GM21717 (cell line): ENCODE measurements around the gene BNIP1.

Experiments used
- ATAC-seq: cut with Tn5 transposase; IDR thresholded peaks from one replicate; pipeline ENCODE4 v1.9.1; 2021; ENCODE audit warnings: mild to moderate bottlenecking, moderate library complexity; ENCODE audit not compliant: unreplicated experiment

The BNIP1 gene

GRCh38 chr5:173165177-173166016, 21.1 kb downstream of the BNIP1 start:
- ATAC-seq, result no peak

DNA sequence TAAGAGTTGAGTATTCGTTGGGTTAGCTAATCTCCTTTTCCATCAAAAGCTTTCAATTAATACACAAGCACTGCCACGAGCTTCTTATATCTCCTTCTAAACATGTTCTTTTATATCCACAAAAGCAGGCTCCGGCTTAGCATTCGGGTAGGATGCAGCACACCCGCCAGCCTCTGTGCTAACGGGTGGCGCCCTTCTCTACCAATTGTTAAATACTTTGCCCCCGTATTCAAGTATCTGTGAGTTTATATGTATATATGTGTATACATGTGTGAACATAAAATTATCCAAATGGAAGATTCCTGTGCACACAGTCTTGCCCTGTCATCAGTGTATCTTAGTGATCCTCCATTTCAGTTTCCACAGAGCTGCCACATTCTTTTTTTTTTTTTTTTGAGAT, 27.8 kb downstream of the BNIP1 start:
- no peak for ATAC-seq

DNA sequence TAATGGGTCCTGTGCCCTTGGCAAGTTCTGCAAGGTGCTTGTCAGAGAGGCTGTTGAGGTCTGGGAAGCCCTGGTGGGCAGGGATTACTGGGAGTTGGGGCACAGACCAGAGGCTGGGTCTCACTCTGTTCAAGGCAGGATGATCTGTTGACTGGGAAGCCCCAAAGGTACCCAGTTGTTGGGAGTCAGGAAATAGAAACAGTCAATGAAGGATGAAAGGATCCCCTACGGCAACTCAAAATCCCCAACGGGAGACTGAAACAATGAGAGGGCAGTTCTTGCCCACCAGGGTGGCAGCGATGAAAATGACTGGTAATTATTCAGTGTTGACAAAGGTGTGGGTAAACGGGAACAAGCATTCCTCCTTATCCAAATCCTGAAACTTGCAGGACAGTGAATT, 31.2 kb downstream of the BNIP1 start:
- ATAC-seq, result no peak

GRCh38 chr5:173178369-173178910, 34.1 kb downstream of the BNIP1 start:
- ATAC-seq, result no peak

DNA sequence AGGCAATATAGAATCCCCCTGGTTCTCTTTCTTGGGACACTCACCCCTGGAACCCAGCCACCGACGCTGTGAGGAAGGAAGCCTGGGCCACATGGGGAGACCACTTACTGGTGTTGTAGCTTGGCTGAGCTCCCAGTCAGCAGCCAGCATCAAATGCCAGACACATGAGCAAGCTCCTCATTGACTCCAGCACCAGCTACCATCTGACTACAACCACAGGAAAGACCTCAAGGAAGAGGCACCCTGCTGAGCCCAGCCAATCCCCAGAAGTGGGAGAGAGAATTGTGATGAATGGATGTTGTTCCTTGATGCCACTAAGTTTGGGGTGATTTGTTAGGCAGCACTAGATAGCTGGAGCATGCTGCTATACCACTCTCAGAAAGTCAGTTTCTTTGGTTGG, 36.0 kb downstream of the BNIP1 start:
- ATAC-seq, result no peak

DNA sequence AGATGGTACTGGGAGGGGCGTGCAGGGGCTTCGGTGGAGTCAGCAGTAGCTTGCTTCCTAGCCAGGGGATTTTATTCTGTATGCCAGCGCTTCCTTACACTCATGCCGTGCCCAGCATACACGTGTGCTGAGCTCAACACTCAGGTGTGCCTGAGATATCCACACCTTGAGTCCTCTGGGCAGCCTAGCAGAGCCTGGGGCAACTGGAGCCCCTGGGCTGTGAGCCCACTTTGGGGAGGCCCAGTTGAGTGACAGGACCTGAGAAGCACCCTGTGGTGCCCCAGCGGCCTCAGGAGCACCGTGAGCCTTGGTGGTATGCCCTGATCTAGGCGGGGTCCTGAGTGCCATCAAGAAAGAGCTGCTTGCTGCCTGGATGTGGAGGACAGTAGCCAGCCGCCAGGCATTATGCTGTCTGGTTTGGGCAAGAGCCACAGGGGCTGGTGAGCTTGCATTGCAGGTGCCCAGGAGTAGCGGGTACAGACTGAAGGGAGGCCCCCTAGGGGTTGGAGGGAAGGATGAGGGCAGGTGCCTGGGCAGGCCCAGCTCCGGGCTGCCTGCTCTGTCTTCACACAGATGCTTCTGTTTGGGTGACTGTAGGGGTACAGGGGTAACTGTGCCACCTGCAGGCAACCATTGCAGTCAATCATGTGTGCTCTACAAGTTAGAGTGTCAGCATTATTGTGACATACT, 42.9 kb downstream of the BNIP1 start:
- ATAC-seq, result no peak

- no peak for ATAC-seq
These were observed 43.9 kb downstream of the BNIP1 start for GRCh38 chr5:173188280-173188679.

GRCh38 chr5:173191015-173191414, 46.7 kb downstream of the BNIP1 start:
- ATAC-seq, result no peak

DNA sequence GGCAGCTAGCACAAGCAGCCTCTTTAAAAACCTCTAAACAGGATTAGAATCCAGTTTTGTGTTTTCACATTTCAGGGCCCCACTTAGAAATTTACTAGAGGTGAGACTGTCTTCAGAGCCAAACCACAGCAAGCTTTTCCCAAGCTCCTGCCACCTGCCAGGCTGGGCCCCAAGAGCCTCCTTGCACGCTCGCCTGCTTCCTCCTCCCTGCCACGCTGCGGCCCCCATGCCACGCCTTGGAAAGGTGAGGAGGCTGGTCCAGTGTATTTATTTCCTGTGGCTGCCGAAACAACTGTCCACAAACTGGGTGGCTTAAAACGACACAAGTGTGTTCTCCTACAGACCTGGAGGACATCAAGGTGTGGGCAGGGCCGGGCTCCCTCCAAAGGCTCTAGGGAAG, 47.2 kb downstream of the BNIP1 start:
- no peak for ATAC-seq

- ATAC-seq, result no peak
These were observed 48.2 kb downstream of the BNIP1 start for GRCh38 chr5:173192561-173192960.

GRCh38 chr5:173196133-173196952, 52.0 kb downstream of the BNIP1 start:
- ATAC-seq, result no peak

DNA sequence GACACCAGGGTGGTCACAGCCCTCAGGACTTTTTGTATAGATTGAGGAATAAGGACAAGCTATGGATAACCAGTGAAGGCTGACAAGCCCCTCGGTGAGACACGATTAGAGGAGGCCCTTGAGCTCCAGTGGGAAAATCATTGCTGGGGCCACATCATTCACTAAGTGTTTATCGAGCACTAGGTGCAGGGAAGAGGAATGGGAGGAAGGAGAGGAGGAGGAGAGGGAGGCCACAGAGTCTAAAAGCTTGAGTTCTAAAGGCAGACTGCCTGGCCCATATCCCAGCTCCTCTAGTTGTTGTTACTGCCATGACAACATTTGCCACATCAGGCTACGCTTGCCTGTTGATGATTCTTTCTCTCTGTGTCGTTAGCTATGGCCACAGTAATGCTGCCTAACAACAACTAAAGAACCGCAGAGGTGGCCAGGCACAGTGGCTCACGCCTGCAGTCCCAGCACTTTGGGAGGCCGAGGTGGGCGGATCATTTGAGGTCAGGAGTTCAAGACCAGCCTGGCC, 53.1 kb downstream of the BNIP1 start:
- ATAC-seq, result no peak

GRCh38 chr5:173198049-173198448, 53.7 kb downstream of the BNIP1 start:
- no peak for ATAC-seq

DNA sequence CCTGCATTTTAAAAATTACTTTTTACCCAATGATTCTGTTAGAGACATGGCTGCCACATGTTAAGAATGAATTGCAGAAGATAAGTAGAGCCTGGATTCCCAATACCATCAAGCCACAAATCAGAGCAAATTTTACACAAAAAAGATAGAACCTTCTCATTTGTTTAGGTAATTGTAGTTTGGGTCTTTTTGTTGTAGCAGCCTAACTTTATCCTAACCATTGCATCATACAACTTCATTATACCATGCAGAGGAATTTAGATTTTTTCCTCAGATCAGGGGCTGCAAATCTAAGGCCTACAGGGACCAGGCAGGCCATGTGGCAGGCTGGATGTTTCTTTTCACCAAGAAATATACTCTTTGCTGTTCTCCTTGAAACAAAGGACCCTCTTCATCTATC, 56.0 kb downstream of the BNIP1 start:
- ATAC-seq, result no peak

DNA sequence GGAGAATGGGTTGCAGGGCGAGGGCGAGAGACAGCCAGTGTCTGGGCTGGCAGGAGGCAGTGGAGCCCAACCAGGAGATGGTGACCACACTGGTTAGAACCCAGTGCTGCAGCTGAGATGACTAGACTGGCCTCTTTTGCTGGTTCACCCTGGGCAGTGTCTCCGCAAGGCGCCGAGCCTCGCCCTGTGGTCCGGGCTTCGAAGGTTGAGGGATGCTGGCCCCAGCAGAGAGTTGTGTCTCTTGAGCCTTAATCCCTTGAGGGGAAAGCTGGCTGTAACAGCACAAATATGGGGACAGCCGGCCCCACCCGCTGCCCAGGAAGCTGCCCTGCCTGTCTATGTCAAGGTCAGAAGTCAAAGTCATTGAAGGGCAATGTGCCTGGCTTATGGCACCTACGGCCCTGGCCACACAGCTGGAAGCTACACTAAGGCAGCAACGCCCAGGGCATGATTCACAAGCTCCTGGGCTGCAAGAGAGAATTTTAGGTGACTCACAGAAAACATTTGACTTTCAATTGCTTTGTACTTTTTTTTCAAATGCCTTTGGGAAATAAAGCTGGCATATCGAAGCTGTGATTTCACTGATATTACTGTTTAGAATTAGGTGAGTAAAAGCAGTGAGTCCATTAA, 57.4 kb downstream of the BNIP1 start:
- ATAC-seq, result no peak

- ATAC-seq, result no peak
These were observed 58.0 kb downstream of the BNIP1 start for GRCh38 chr5:173202266-173202875.

DNA sequence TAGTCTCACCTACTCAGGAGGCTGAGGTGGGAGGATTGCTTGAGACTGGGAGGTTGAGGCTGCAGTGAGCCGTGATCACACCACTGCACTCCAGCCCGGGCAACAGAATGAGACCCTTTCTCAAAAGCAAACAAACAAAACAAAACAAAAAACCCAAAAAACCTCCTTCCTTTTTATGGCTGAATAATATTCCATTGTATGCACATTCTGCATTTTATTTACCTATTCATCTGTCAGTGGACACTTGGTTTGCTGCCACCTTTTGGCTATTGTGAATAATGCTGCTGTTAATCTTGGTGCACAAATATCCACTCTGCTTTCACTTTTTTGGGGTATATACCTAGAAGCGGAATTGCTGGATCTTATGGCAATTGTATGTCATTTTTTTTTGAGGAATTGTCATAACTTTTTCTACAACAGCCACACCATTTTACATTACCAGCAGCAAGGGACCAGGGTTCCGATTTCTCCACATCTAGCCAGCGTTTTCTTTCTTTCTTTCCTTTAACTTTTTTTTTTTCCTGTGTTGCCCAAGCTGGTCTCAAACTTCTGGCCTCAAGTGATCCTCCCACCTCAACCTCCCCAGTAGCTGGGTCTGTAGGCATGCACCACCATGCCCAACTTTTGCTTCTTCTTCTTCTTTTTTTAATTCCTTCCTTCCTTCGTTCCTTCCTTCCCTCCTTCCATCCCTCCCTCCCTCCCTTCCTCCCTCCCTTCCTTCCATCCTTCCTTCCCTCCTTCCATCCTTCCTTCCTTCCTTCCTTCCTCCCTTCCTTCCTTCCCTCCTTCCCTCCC, 60.1 kb downstream of the BNIP1 start:
- ATAC-seq, result no peak

- ATAC-seq, result no peak
These were observed 61.6 kb downstream of the BNIP1 start for GRCh38 chr5:173205916-173206315.

DNA sequence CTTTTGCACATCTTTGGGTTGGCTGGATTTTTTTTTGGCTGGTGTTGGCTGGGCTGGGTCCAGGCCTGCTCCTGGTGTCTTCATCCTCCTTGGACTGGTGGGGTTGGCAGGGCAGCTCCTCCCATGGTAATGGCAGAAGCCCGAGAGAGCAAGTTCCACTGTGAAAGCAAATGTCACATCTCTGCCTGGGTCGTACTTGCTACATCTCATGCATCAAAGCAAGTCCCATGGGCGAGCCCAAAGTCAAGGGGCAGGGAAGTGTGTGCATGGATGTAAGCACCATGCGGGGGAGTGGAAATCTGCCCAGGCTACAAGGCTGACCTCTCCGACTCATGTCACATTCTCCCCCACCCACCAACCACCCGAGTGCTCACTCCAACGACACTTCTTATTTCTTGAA, 64.0 kb downstream of the BNIP1 start:
- no peak for ATAC-seq
